GM23338 (cell line): ENCODE results near the gene DNAI1. TPM values are rescaled to one million over a fixed set of nuclear protein-coding genes. Genes with fewer than 3 reads are reported as not detected.
"Not testable (repeated sequence)": the region's sequence is repeated elsewhere in the genome, so short reads cannot be mapped to it uniquely, and the experiment has no call there.

ENCODE experiments used
- ATAC-seq: fragments of 200-7000 bp; cut with Tn5 transposase; 3 replicates; pipeline ENCODE4 v1.9.1; 2020
- DNase-seq: peaks from one replicate; pipeline ENCODE4 v3.0.0-alpha.2; 2015; ENCODE audit warnings: low spot score
- H2AFZ ChIP-seq: fragments of 200-600 bp; sonication (generic); 2 replicates; pipeline ENCODE4 v1.8.0; 2016; ENCODE audit warnings: antibody characterized with exemption, mild to moderate bottlenecking, moderate library complexity
- H3F3A ChIP-seq: fragments of 200-600 bp; sonication (generic); replicated peaks from 2 replicates; pipeline ENCODE4 v1.8.0; 2017; ENCODE audit warnings: antibody characterized with exemption, mixed run types, low read depth
- H3K27ac ChIP-seq: fragments of 200-600 bp; sonication (generic); 2 replicates; pipeline ENCODE4 v1.6.1; 2016; ENCODE audit warnings: low read depth
- H3K27me3 ChIP-seq: fragments of 200-600 bp; sonication (generic); 2 replicates; pipeline ENCODE4 v1.8.0; 2016; ENCODE audit warnings: mild to moderate bottlenecking, mixed run types, moderate library complexity; ENCODE audit not compliant: insufficient read depth
- H3K36me3 ChIP-seq: fragments of 200-600 bp; sonication (generic); 2 replicates; pipeline ENCODE4 v1.8.0; 2016; ENCODE audit warnings: mild to moderate bottlenecking; ENCODE audit not compliant: insufficient read depth
- H3K4me1 ChIP-seq: fragments of 200-600 bp; sonication (generic); 2 replicates; pipeline ENCODE4 v1.8.0; 2016; ENCODE audit warnings: mild to moderate bottlenecking, moderate library complexity; ENCODE audit not compliant: insufficient read depth
- H3K4me2 ChIP-seq: fragments of 200-600 bp; sonication (generic); 2 replicates; pipeline ENCODE4 v1.7.1; 2017; ENCODE audit warnings: mixed run types
- H3K4me3 ChIP-seq: fragments of 200-600 bp; sonication (generic); 2 replicates; pipeline ENCODE4 v1.6.1; 2016; ENCODE audit warnings: mixed run types
- H3K79me2 ChIP-seq: fragments of 200-600 bp; sonication (generic); replicated peaks from 2 replicates; pipeline ENCODE4 v1.8.0; 2017; ENCODE audit warnings: mild to moderate bottlenecking; ENCODE audit not compliant: insufficient read depth
- H3K9me2 ChIP-seq: fragments of 200-600 bp; sonication (generic); 2 replicates; pipeline ENCODE4 v1.8.0; 2017; ENCODE audit not compliant: insufficient read depth
- H4K20me1 ChIP-seq: fragments of 200-600 bp; sonication (generic); replicated peaks from 2 replicates; pipeline ENCODE4 v1.8.0; 2017; ENCODE audit warnings: mild to moderate bottlenecking; ENCODE audit not compliant: insufficient read depth
- H3K27ac Mint-ChIP-seq: 2 replicates; pipeline ENCODE4 v1.8.0; 2020; ENCODE audit warnings: inconsistent platforms, mild to moderate bottlenecking, moderate library complexity, mixed read lengths
- H3K27me3 Mint-ChIP-seq: 3 replicates; pipeline ENCODE4 v1.8.0; 2022; ENCODE audit warnings: low read depth, mild to moderate bottlenecking, moderate library complexity, mixed read lengths, inconsistent platforms; ENCODE audit not compliant: insufficient read depth, poor library complexity
- H3K36me3 Mint-ChIP-seq: 3 replicates; pipeline ENCODE4 v1.8.0; 2021; ENCODE audit warnings: low read depth, mild to moderate bottlenecking, inconsistent platforms, moderate library complexity, mixed read lengths
- H3K4me1 Mint-ChIP-seq: 3 replicates; pipeline ENCODE4 v1.8.0; 2020; ENCODE audit warnings: mild to moderate bottlenecking, inconsistent platforms, mixed read lengths
- H3K4me3 Mint-ChIP-seq: 3 replicates; pipeline ENCODE4 v1.8.0; 2021; ENCODE audit warnings: moderate library complexity, mild to moderate bottlenecking, inconsistent platforms, mixed read lengths
- H3K9me3 Mint-ChIP-seq: 3 replicates; pipeline ENCODE4 v1.8.0; 2020; ENCODE audit warnings: moderate library complexity, mild to moderate bottlenecking, inconsistent platforms, mixed read lengths
- ETS1 ChIP-seq: IDR thresholded peaks from 2 replicates; pipeline ENCODE4 v1.6.1; 2016; ENCODE audit warnings: antibody characterized with exemption
- NANOG ChIP-seq: IDR thresholded peaks from 2 replicates; pipeline ENCODE4 v1.6.1; 2016; ENCODE audit warnings: antibody characterized with exemption, borderline replicate concordance
- STAT1 ChIP-seq: IDR thresholded peaks from one replicate; pipeline ENCODE4 v1.6.1; 2016; ENCODE audit warnings: antibody characterized with exemption; ENCODE audit not compliant: unreplicated experiment
- ZNF331 ChIP-seq: fragments of 250-450 bp; sonication (Bioruptor Pico); IDR thresholded peaks from 2 replicates; pipeline ENCODE4 v1.5.0; 2020; ENCODE audit warnings: low read depth, mild to moderate bottlenecking, moderate library complexity
- ZNF462 ChIP-seq: fragments of 250-450 bp; sonication (Bioruptor Pico); IDR thresholded peaks from 2 replicates; pipeline ENCODE4 v1.5.0; 2020; ENCODE audit warnings: mild to moderate bottlenecking, moderate library complexity
- polyA plus RNA-seq: library from polyadenylated mRNA; unstranded; fragments of >200 nt; fragmentation: Nextera tagmentation; extraction: Ambion mirVana; gene quantifications from 2 replicates; pipeline ENCODE4 v1.2.1, GENCODE V29; 2016
- total RNA-seq: library from RNA; depleted of rRNA; stranded (reverse); fragments of >200 nt; shearing (Covaris generic); gene quantifications from 2 replicates; pipeline ENCODE4 v1.2.3, GENCODE V29; 2014

Gene DNAI1
- total and polyA plus RNA-seq, 2 experiments from 2014 or later, result 1.0 to 1.1 TPM

- TF ChIP-seq ZNF462 (CRISPR knock-in tag), result no peak
- TF ChIP-seq ETS1, result no peak
- TF ChIP-seq STAT1, result no peak
- no peak for TF ChIP-seq ZNF331 (CRISPR knock-in tag)
- TF ChIP-seq NANOG, result no peak
These were observed 20.8 kb downstream of the DNAI1 start (continued) for GRCh38 chr9:34479431-34479866.

- not testable (repeated sequence) for ATAC-seq
These were observed 23.0 kb downstream of the DNAI1 start for GRCh38 chr9:34481620-34482019.

DNA sequence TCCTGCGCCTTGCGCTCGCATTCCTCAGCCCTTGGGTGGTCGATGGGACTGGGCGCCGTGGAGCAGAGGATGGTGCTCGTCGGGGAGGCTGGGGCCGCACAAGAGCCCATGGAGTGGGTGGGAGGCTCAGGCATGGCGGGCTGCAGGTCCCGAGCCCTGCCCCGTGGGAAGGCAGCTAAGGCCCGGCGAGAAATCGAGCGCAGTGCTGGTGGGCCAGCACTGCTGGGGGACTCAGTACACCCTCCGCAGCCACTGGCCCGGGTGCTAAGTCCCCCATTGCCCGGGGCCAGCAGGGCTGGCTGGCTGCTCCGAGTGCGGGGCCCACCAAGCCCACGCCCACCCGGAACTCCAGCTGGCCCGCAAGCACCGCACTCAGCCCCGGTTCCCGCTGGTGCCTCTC lies 24.1 kb downstream of the DNAI1 start:
- not testable (repeated sequence) for DNase-seq, H3F3A ChIP-seq, H3K36me3 Mint-ChIP-seq, H3K27me3 Mint-ChIP-seq, H3K4me3 ChIP-seq, H3K4me1 Mint-ChIP-seq, H3K4me3 Mint-ChIP-seq, H3K27ac Mint-ChIP-seq, H3K9me2 ChIP-seq, H4K20me1 ChIP-seq, H3K4me1 ChIP-seq, H3K79me2 ChIP-seq, H3K9me3 Mint-ChIP-seq, H2AFZ ChIP-seq, H3K27me3 ChIP-seq, H3K4me2 ChIP-seq, H3K36me3 ChIP-seq, H3K27ac ChIP-seq, ATAC-seq

More at GRCh38 chr9:34481620-34482019, 23.0 kb downstream of the DNAI1 start:
- H3K36me3 ChIP-seq, H4K20me1 ChIP-seq, H3F3A ChIP-seq, DNase-seq, H3K27ac Mint-ChIP-seq, H3K4me1 ChIP-seq, H3K27me3 Mint-ChIP-seq, H3K9me3 Mint-ChIP-seq, H3K9me2 ChIP-seq, H3K79me2 ChIP-seq, H3K27me3 ChIP-seq, H3K4me2 ChIP-seq, H3K4me3 ChIP-seq, H2AFZ ChIP-seq, H3K36me3 Mint-ChIP-seq, H3K4me3 Mint-ChIP-seq, H3K4me1 Mint-ChIP-seq, H3K27ac ChIP-seq: not testable (repeated sequence)
